Lower leg skin (tissue), 3 donors: ENCODE data around the gene TLK1.

ENCODE experiments used
- POLR2A ChIP-seq, 2 donors: fragments of 450-650 bp; IDR thresholded peaks; one replicate each; pipeline ENCODE4 v1.6.1; 2016 to 2017; ENCODE audit warnings: antibody characterized with exemption in 2 of 2, mild to moderate bottlenecking in 1 of 2, moderate library complexity in 1 of 2
- TF ChIP-seq, protein P1 (sequence below), 3 donors: fragments of 450-650 bp; IDR thresholded peaks; one replicate each; pipeline ENCODE4 v1.5.1; 2016; ENCODE audit warnings: antibody characterized with exemption in 3 of 3, mild to moderate bottlenecking in 3 of 3, moderate library complexity in 2 of 3

DNA sequence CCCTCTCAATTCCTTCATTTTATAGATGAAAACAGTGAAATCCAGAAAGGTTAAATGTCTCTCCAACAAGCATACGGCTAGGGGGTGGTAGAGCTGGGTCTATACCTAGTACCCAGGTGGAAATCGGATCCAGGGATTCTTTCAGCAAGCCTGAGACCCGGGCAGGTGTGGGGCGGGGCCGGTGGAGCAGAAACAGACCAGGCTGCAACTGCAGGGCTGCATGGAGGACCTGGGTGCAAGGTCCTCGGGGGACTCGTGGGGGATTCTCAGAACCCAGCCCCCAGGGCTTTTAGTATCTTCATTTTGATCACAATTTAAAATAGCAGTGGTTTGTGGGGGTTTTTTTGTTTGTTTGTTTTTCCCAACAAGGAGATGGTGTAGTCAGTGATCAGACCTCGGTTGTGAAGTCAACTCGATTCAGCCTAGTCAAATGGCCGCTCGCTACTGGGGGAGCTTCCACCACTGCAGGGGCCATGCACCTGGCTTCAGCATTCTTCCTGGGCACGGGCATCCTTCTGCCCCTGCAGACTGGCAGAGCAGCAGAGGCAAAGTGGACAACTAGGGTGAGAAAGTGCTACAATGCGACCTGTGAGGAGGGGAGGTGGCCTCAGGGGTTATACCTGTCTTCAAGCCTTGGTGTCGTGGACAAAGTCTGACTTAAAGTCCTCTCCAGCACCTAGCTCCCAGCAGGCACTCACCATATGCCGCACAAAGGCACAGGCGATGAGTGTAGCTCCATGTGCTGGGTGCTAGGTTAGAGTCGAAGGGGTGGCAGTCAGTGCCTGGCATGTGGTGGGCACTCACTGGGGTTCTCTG lies 185.4 kb downstream of the TLK1 start:
- TF ChIP-seq POLR2A (IDR thresholded peaks at IDR 0.05) = no peak
- TF ChIP-seq, protein P1, sequence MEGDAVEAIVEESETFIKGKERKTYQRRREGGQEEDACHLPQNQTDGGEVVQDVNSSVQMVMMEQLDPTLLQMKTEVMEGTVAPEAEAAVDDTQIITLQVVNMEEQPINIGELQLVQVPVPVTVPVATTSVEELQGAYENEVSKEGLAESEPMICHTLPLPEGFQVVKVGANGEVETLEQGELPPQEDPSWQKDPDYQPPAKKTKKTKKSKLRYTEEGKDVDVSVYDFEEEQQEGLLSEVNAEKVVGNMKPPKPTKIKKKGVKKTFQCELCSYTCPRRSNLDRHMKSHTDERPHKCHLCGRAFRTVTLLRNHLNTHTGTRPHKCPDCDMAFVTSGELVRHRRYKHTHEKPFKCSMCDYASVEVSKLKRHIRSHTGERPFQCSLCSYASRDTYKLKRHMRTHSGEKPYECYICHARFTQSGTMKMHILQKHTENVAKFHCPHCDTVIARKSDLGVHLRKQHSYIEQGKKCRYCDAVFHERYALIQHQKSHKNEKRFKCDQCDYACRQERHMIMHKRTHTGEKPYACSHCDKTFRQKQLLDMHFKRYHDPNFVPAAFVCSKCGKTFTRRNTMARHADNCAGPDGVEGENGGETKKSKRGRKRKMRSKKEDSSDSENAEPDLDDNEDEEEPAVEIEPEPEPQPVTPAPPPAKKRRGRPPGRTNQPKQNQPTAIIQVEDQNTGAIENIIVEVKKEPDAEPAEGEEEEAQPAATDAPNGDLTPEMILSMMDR (IDR thresholded peaks at IDR 0.05) = no peak
